Prostate gland (tissue), 2 donors: Measurements from ENCODE around the gene SLC30A10.

Experiments
- POLR2A ChIP-seq: fragments of 450-650 bp; IDR thresholded peaks from one replicate; pipeline ENCODE4 v1.6.1; 2016; ENCODE audit warnings: antibody characterized with exemption, mild to moderate bottlenecking
- POLR2AphosphoS5 ChIP-seq: sonication (generic); formaldehyde crosslinking; IDR thresholded peaks from one replicate; pipeline ENCODE4 v1.6.1; 2017; ENCODE audit warnings: antibody characterized with exemption
- TF ChIP-seq, protein P1 (sequence below), 4 experiments: fragments of 200-600 bp in 2 of 4; fragments of 450-650 bp in 2 of 4; sonication (generic) in 2 of 4; IDR thresholded peaks; 1 replicate in 3 of 4; 2 replicates in 1 of 4; pipeline ENCODE4 v1.5.1; 2016 to 2019; ENCODE audit warnings: antibody characterized with exemption in 4 of 4, mild to moderate bottlenecking in 2 of 4, moderate library complexity in 2 of 4

DNA sequence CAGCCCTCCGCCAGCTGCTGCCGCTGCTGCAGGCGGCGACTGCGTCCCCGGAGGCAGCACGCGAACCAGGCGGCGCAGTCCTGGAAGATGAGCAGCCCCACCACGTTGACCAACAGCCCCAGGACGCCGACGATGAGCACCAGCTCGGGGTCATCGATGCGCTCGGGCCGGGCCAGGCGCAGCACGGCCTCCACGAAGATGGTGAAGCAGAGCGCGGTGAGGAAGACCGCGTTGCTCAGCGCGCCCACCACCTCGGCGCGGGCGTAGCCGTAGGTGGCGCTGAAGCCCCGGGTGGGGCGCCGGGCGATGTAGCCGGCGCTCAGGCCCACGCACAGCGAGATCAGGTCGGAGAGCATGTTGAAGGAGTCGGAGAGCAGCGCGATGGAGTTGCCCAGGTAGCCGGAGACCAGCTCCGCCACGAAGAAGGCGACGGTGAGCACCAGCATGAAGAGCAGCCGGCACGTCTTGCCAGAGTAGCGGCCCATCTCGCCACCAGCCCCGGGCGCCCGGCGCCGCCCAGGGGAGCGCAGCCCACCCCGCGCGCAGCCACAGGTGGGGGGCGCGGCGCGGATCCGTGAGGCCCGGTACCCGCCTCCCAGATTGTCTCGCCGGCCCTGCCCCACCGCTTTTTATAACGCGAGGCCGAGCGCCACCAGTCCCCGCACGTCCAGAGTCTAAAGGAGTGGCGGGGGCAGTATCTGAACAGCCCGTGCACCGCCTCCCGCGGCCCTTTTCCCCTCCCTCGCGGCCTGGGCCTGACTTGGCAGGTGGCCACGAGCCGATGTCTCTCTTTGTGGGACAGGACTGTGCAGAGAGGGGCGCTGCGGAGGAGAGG is at the start of gene SLC30A10:
- TF ChIP-seq, protein P1, sequence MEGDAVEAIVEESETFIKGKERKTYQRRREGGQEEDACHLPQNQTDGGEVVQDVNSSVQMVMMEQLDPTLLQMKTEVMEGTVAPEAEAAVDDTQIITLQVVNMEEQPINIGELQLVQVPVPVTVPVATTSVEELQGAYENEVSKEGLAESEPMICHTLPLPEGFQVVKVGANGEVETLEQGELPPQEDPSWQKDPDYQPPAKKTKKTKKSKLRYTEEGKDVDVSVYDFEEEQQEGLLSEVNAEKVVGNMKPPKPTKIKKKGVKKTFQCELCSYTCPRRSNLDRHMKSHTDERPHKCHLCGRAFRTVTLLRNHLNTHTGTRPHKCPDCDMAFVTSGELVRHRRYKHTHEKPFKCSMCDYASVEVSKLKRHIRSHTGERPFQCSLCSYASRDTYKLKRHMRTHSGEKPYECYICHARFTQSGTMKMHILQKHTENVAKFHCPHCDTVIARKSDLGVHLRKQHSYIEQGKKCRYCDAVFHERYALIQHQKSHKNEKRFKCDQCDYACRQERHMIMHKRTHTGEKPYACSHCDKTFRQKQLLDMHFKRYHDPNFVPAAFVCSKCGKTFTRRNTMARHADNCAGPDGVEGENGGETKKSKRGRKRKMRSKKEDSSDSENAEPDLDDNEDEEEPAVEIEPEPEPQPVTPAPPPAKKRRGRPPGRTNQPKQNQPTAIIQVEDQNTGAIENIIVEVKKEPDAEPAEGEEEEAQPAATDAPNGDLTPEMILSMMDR (IDR thresholded peaks at IDR 0.05), result no peak
- TF ChIP-seq POLR2A, result no peak
- TF ChIP-seq POLR2AphosphoS5, result no peak
